GM18507 (cell line): ENCODE results near the gene PKM.

ENCODE experiments used
- DNase-seq: peaks from one replicate; pipeline ENCODE4 v3.0.0; 2011; ENCODE audit warnings: low read depth; ENCODE audit not compliant: insufficient read length; ENCODE audit errors: extremely low spot score
- FAIRE-seq: peaks from 2 replicates; lab custom pipeline; 2011; peaks lifted over from hg19 to GRCh38; lab: Jason Lieb, UNC

PKM gene

GRCh38 chr15:72167445-72167844 is 63.5 kb downstream of the PKM start:
- DNase-seq (no peak), FAIRE-seq (no peak)

DNA sequence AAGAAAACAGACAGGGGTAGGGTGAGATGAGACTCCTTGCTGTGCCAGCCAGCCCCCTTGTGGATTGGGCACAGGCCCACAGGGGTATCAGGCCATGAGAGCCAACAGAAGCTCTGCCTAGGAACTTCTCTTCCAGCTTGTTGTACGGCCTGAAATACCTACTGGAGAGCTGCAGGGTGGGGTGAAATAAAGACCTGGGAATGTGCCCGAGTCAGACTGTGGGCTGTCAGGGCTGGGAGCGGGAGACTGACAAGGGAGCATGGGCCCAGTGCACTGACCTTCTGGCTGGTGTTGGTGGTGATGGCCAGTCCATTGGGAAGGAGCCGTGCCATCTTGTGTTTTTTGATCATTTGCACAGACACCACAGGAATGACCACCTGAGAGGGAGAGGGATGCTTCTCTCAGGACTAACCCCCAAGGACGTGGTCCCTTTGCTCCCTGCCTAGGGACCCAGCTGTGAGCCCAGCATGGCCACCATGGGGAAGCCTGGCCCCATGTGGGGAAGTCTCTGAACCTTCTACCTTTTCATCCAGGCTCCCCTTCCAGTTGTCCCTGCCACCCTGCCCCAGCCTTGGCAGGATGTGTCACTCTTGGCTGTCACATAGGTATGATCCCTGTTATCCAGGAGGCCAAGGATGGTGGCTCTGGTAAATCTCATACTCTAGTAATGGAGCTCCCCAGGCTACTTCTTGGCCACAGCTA is 64.1 kb downstream of the PKM start:
- FAIRE-seq (no peak), DNase-seq (no peak)

DNA sequence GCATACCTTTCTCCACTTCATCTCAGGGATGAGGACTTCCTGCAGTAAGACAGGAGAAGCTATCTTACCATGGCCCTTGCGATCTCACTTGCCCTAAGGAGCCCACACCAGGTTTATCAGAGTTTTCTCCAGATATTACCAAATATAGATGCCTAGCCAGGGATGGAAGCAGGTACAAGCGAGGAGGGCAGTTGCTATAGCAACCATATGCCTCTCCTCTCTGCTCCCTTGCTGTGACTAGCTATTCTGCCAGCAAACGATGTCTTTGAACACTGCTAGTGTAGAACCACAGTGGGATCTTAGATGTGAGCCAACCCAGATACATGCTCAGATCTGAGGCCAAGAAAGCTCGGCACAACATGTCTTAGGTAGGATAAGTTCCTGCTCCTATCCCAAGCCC is 67.3 kb downstream of the PKM start:
- no peak for FAIRE-seq
- no peak for DNase-seq

DNA sequence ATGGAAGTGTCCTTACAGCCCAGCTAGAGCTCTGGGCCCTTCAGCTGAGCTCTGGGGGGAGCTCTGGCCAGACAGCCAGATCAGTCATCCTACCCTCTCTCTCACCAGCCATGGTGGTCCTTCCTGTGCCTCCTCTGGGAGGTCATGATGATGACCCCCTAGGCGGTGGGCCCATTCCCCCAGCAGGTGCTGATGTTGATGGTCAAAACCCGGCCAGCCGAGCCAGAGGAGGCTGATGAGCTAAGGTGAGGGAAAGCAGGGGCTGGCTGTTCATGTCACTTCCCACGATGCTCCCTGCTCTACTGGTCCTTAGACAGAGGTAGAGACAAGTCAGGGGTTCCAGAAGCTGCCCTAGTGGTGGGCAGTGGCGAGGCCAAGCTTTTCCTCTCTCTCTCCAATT is 68.4 kb downstream of the PKM start:
- DNase-seq (no peak), FAIRE-seq (no peak)

- FAIRE-seq (no peak), DNase-seq (no peak)
Measured at GRCh38 chr15:72161361-72162132, 69.4 kb downstream of the PKM start.

DNA sequence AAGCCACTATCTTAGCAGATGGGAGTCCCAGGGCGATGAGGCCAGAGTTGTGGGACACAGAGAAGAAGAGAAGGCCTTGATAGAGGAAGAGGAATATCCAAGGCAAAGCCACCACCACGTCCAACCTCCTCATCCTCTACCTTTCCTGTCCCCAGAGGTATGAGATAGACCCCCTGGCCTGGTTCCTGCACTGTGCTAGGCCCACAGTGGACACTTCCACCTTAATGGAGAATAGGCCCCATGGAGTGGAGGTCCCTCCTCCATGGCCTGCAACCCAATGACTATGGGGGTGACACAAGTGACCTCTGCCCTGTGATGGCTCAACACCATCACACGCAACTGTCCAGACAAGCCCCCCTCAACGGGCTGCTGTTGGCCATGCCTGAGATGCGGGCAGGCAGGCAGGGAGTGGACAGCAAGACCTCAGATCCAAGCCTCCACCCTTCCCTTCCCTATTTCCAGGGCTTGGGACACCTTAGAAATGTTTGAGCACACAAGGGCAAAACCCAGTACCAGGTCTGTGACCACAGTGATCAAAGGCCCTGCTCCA is 70.2 kb downstream of the PKM start:
- DNase-seq: no peak
- FAIRE-seq: no peak

DNA sequence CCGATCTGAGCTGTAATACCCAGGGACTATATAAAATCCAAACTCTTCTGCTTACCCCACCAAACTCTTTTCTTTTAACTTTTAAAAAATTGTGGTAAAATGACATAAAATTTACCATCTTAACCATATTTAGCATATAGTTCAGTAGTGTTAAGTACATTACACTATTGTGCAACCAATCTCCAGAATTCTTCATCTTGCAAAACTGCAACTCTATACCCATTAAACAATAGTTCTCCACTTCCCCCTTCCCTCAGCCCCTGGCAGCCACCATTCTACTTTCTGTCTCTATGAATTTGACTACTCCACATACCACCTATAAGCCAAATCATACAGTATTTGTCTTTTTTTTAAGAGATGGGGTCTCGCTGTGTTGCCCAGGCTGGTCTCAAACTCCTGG is 74.1 kb downstream of the PKM start:
- DNase-seq: no peak
- FAIRE-seq: no peak

GRCh38 chr15:72155635-72156616 is 75.1 kb downstream of the PKM start:
- DNase-seq (peak; percentile 65), FAIRE-seq (peak; percentile 95)

- DNase-seq: no peak
- no peak for FAIRE-seq
Measured at GRCh38 chr15:72155003-72155621, 75.9 kb downstream of the PKM start.

GRCh38 chr15:72154316-72154715 is 76.7 kb downstream of the PKM start:
- DNase-seq: no peak
- FAIRE-seq: no peak

DNA sequence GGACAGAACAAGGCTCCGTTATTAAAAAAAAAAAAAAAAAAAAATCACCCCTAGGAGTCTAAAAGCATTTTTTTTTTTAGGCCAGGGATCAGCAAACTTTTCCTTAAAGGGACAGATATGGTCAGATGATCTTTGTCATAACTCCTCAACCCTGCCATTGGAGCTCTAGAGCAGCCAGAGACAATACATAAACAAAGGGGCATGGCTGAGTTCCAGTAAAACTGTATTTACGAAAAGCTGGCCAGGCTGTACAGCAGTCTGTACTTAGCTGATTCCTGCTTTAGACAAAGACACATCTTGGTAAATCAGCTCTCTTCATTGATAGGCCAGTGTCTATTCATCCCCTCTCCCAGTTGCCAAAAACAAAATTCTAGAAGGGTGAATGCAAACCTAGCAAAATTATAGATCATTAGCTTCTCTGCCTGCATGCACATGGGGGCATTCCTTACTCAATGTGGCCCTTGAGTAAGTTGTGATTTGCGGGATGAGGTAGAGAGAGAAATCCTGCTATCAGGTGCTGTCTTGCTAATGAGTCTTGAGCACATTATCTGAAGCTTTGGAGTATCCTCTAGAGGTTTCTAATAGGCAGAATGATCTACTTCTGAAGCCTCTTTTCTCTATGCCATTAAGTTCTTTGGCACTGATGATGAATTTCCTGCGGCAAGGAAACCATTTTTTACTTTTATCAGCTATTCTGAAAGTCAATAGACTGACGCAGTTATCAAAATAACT is 77.6 kb downstream of the PKM start:
- DNase-seq (no peak), FAIRE-seq (no peak)
